GM18907 (cell line): ENCODE data around the gene KCNC3.

Source experiments
- ATAC-seq: cut with Tn5 transposase; IDR thresholded peaks from one replicate; pipeline ENCODE4 v1.9.1; 2021; ENCODE audit warnings: mild to moderate bottlenecking, moderate library complexity; ENCODE audit not compliant: unreplicated experiment

Gene KCNC3

GRCh38 chr19:50280074-50280473, 49.1 kb downstream of the KCNC3 start:
- no peak for ATAC-seq

- ATAC-seq, result no peak
These were observed 51.1 kb downstream of the KCNC3 start for GRCh38 chr19:50277966-50278580.

GRCh38 chr19:50276370-50277063, 52.7 kb downstream of the KCNC3 start:
- no peak for ATAC-seq

GRCh38 chr19:50275577-50276368, 53.4 kb downstream of the KCNC3 start:
- ATAC-seq, result no peak

- ATAC-seq, result no peak
These were observed 55.4 kb downstream of the KCNC3 start for GRCh38 chr19:50273821-50274220.

- no peak for ATAC-seq
These were observed 56.8 kb downstream of the KCNC3 start for GRCh38 chr19:50272263-50272897.

- ATAC-seq, result no peak
These were observed 59.5 kb downstream of the KCNC3 start for GRCh38 chr19:50269653-50270052.

GRCh38 chr19:50268501-50268900, 60.7 kb downstream of the KCNC3 start:
- no peak for ATAC-seq

GRCh38 chr19:50268041-50268440, 61.1 kb downstream of the KCNC3 start:
- no peak for ATAC-seq

- ATAC-seq, result no peak
These were observed 62.3 kb downstream of the KCNC3 start for GRCh38 chr19:50266896-50267295.

GRCh38 chr19:50266041-50266440, 63.1 kb downstream of the KCNC3 start:
- ATAC-seq, result no peak

- no peak for ATAC-seq
These were observed 64.5 kb downstream of the KCNC3 start for GRCh38 chr19:50264483-50265186.

- no peak for ATAC-seq
These were observed 66.0 kb downstream of the KCNC3 start for GRCh38 chr19:50263176-50263575.
